HCT116 (cell line): ENCODE results near the gene CCDC88C.

Experiments
- CTCF ChIP-seq, 3 experiments: fragments of 200-600 bp in 1 of 3; sonication (generic) in 1 of 3; IDR thresholded peaks in 2 of 3; conservative IDR thresholded peaks in 1 of 3; 2 replicates each; pipeline ENCODE4 v1.5.1; 2012 to 2017; ENCODE audit warnings: low read depth in 2 of 3, low read length in 2 of 3, antibody characterized with exemption in 1 of 3, borderline replicate concordance in 1 of 3, control low read depth in 1 of 3, mild to moderate bottlenecking in 1 of 3, mixed read lengths in 1 of 3, mixed run types in 1 of 3, moderate library complexity in 1 of 3; ENCODE audit not compliant: insufficient read depth in 1 of 3
- EZH2 ChIP-seq: fragments of 200-600 bp; sonication (generic); IDR thresholded peaks from 2 replicates; pipeline ENCODE4 v1.6.1; 2017; ENCODE audit warnings: antibody characterized with exemption, mixed run types

GRCh38 chr14:91464615-91465205, 47.1 kb upstream of the CCDC88C start:
- TF ChIP-seq EZH2 (no peak), CTCF (IDR thresholded peaks at IDR 0.05 in 2 of 3, conservative IDR thresholded peaks at IDR 0.05 in 1 of 3; ENCODE audit: borderline replicate concordance in 1 of 3, insufficient read depth in 1 of 3, low read depth in 2 of 3, low read length in 2 of 3) (no peak)
